Cardiac muscle cell (in vitro differentiated cells and primary cell): ENCODE measurements around the gene IKZF5. TPM values are rescaled to one million over a fixed set of nuclear protein-coding genes. Genes with fewer than 3 reads are reported as not detected.

ENCODE experiments used
- DNase-seq, 2 donors: peaks; one replicate each; pipeline versions ENCODE4 v3.0.0 to v3.0.0-alpha.2; 2010 to 2017; ENCODE audit warnings: low read depth in 1 of 2, low spot score in 1 of 2
- H3K27ac ChIP-seq: fragments of 200-600 bp; sonication (generic); 2 replicates; pipeline ENCODE4 v1.5.1; 2016
- H3K27me3 ChIP-seq: fragments of 200-600 bp; sonication (generic); 2 replicates; pipeline ENCODE4 v1.6.0; 2016; ENCODE audit warnings: control low read depth
- H3K36me3 ChIP-seq: fragments of 200-600 bp; sonication (generic); 2 replicates; pipeline ENCODE4 v1.5.1; 2016; ENCODE audit warnings: control low read depth
- H3K4me1 ChIP-seq: fragments of 200-600 bp; sonication (generic); 2 replicates; pipeline ENCODE4 v1.8.1; 2017; ENCODE audit warnings: low read depth, mild to moderate bottlenecking, mixed run types
- H3K4me3 ChIP-seq: fragments of 200-600 bp; sonication (generic); 2 replicates; pipeline ENCODE4 v1.5.1; 2016; ENCODE audit warnings: mild to moderate bottlenecking
- H3K9me3 ChIP-seq: fragments of 200-600 bp; sonication (generic); 2 replicates; pipeline ENCODE4 v1.5.1; 2017; ENCODE audit warnings: low read depth, mild to moderate bottlenecking, control low read depth
- CTCF ChIP-seq: IDR thresholded peaks from 2 replicates; pipeline ENCODE4 v1.5.1; 2012; ENCODE audit warnings: low read depth, mild to moderate bottlenecking, low read length
- polyA plus RNA-seq: library from polyadenylated mRNA; unstranded; fragments of >200 nt; fragmentation: Nextera tagmentation; extraction: Ambion mirVana; gene quantifications from 2 replicates; pipeline ENCODE4 v1.2.1, GENCODE V29; 2016
- total RNA-seq: library from RNA; depleted of rRNA; stranded (reverse); fragments of >200 nt; gene quantifications from 2 replicates; pipeline ENCODE4 v1.2.3, GENCODE V29; 2016

The IKZF5 gene
- total and polyA plus RNA-seq, 2 experiments from 2014 or later, result 6.0 to 7.9 TPM

DNA sequence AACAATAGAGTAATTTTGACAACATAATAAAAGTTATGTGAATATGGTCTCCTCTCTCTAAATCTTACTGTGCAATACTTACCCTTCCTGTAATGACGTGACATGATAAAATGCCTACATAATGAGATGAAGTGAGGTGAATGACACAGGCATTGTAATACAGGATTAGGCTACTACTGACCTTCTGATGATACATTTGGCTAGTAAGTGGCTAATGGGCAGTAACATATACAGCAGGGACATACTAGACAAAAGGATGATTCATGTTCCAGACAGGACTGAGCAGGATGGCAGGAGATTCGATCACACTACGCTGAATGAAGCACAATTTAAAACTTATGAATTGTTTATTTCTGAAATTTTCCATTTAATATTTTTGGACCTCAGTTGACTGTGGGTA is 59.3 kb downstream of the IKZF5 start:
- no peak for TF ChIP-seq CTCF
- H3K36me3 ChIP-seq, result peaks cover 15% of the 10 kb centered on the region

More for the DNA sequence above, 59.3 kb downstream of the IKZF5 start:
- Histone ChIP-seq H3K27me3 (no peaks in the 10 kb centered on the region), H3K9me3 (no peaks in the 10 kb centered on the region), H3K27ac (no peak overlapping the region), H3K4me1 (no peaks in the 10 kb centered on the region), H3K4me3 (no peak overlapping the region)
- DNase-seq, result no peak

Other genes starting within 250 kb of the IKZF5 start
- 0.30 TPM in 1 of 2 replicates, not detected in the other for gene CUZD1, start 162.9 kb downstream of the IKZF5 start, total RNA-seq
- not detected in 2 replicates for gene CUZD1, start 162.9 kb downstream of the IKZF5 start, polyA plus RNA-seq
- 1.8 TPM in 1 of 2 replicates, not detected in the other for gene FAM24B, start 129.2 kb downstream of the IKZF5 start, total RNA-seq
- gene FAM24B, start 129.2 kb downstream of the IKZF5 start, polyA plus RNA-seq, result 0.94 TPM in 1 of 2 replicates, not detected in the other
- not detected in 2 replicates for gene FAM24A, start 98.2 kb downstream of the IKZF5 start, total RNA-seq
- not detected in 2 replicates for gene FAM24A, start 98.2 kb downstream of the IKZF5 start, polyA plus RNA-seq
- 5.8 and 7.6 TPM in 2 replicates for gene C10orf88, start 54.6 kb downstream of the IKZF5 start, total RNA-seq
- 11.4 and 17.4 TPM in 2 replicates for gene C10orf88, start 54.6 kb downstream of the IKZF5 start, polyA plus RNA-seq
- 6.9 and 7.5 TPM in 2 replicates for gene PSTK, start 28.4 kb downstream of the IKZF5 start, total RNA-seq
- gene PSTK, start 28.4 kb downstream of the IKZF5 start, polyA plus RNA-seq, result 12.9 and 13.5 TPM in 2 replicates
- 14.3 and 14.7 TPM in 2 replicates for gene ACADSB, start 211 bp upstream of the IKZF5 start, total RNA-seq
- 16.0 and 22.0 TPM in 2 replicates for gene ACADSB, start 211 bp upstream of the IKZF5 start, polyA plus RNA-seq
- gene HMX3, start 127.2 kb upstream of the IKZF5 start, total RNA-seq, result not detected in 2 replicates
- not detected in 2 replicates for gene HMX3, start 127.2 kb upstream of the IKZF5 start, polyA plus RNA-seq
- not detected in 2 replicates for gene HMX2, start 139.3 kb upstream of the IKZF5 start, total RNA-seq
- gene HMX2, start 139.3 kb upstream of the IKZF5 start, polyA plus RNA-seq, result not detected in 2 replicates
- gene BUB3, start 145.6 kb upstream of the IKZF5 start, total RNA-seq, result 81.5 and 147 TPM in 2 replicates
- 88.8 and 144 TPM in 2 replicates for gene BUB3, start 145.6 kb upstream of the IKZF5 start, polyA plus RNA-seq